Lower leg skin (tissue), 3 donors: ENCODE data around the gene MYPN.

ENCODE experiments used
- CTCF ChIP-seq, 3 donors: fragments of 450-650 bp; IDR thresholded peaks; one replicate each; pipeline ENCODE4 v1.5.1; 2016; ENCODE audit warnings: antibody characterized with exemption in 3 of 3, mild to moderate bottlenecking in 3 of 3, moderate library complexity in 2 of 3
- POLR2A ChIP-seq, 2 donors: fragments of 450-650 bp; IDR thresholded peaks; one replicate each; pipeline ENCODE4 v1.6.1; 2016 to 2017; ENCODE audit warnings: antibody characterized with exemption in 2 of 2, mild to moderate bottlenecking in 1 of 2, moderate library complexity in 1 of 2

GRCh38 chr10:68087685-68088401 lies 21.4 kb upstream of the MYPN start:
- TF ChIP-seq CTCF (IDR thresholded peaks at IDR 0.05) (no peak), POLR2A (IDR thresholded peaks at IDR 0.05) (no peak)
